HG02759 (cell line): ENCODE measurements around the gene IGFBP6.

ENCODE experiments used
- ATAC-seq: cut with Tn5 transposase; IDR thresholded peaks from one replicate; pipeline ENCODE4 v1.9.1; 2021; ENCODE audit warnings: mild to moderate bottlenecking, moderate library complexity; ENCODE audit not compliant: unreplicated experiment

Gene IGFBP6

DNA sequence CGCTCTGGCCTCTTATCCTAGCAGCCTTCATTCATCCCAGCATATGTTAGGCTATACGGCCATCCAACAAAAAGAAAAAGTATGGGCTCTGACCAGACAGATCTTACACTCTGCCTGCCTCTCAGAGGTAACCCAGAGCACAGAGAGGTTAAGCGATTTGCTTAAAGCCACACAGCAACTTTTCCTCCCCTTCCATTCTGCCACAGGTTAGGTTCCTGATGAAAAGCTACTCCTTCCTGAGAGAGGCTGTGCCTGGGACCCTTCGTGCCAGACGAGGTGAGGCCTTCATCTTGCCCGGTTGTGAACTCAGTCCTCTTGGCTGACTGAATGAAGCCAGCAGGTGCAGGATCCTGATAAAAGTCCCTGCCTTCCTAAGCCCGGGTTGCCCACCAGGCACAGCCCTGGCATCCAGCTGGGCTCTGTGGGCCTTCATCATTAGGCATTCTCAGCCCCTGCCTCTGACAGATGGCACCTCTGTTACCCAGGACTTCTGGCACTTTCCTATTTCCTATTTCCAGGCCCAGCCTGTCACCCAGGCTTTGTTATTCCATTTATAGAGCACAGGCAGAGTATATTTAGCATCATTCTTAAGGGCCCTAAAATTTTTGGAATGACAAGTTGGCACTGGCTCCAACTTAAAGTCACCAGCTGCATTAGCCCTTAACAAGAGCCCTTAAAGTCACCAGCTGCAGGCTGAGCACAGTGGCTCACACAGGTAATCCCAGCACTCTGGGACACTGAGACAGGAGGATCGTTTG, 18.6 kb downstream of the IGFBP6 start:
- no peak for ATAC-seq

- ATAC-seq: no peak
Observed at GRCh38 chr12:53118751-53119300, 21.4 kb downstream of the IGFBP6 start.

DNA sequence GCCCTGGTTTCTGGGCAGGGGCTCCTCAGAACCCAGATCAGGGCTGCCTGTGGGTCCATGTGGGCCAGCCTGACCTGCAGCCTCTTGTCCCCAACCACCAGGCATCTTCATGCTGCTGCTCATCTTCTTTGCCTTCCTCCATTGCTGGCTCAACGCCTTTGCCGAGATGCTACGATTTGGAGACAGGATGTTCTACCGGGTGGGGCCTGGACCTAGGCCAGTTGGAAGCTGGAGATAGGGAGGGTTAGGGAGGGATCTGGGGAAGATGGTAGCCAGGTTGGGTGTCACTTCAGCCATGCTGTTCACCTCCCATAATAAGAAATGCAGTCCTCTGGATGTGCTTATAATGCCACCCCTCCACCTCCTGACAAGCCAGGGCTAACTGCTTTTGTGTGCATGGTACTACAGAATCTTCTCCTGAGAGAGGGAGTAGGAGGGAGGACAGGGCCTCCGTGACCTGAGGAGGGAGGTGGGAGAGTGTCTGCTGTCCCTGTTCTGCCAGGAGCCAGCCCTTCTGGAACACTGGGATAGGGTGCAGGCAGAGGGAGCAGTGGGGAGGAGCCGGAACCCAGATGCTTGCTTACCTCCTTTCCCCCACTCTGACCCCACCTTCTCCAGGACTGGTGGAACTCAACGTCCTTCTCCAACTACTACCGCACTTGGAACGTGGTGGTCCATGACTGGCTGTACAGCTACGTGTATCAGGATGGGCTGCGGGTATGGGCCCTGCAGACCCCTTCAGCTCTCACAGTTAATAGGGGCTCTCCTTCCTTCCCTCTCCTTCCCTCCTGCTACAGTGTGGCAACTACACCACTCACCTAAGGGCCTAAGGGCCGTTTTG, 23.4 kb downstream of the IGFBP6 start:
- ATAC-seq: no peak

- no peak for ATAC-seq
Observed at GRCh38 chr12:53122961-53123468, 25.5 kb downstream of the IGFBP6 start.

GRCh38 chr12:53123578-53124351, 26.3 kb downstream of the IGFBP6 start:
- ATAC-seq: no peak

GRCh38 chr12:53124352-53124723, 26.9 kb downstream of the IGFBP6 start:
- no peak for ATAC-seq

DNA sequence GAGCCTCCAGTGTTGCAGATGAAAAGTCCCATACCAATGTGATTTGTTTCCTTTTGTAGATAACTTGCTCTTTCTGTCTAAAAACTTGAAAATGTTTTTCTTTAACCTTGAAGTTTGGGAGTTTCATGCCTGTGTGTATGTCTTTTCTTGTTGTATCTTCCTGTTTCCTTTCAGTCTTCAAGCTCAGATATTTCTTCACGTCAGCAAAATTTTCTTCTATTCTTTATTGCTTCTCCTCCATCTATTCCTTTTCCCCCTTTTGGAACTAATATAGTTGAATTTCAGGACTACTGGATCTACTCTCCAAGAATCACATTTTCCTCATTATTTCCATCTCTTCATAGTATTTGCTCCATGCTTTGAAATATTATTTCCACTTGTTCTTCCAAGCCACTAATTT, 29.7 kb downstream of the IGFBP6 start:
- no peak for ATAC-seq

DNA sequence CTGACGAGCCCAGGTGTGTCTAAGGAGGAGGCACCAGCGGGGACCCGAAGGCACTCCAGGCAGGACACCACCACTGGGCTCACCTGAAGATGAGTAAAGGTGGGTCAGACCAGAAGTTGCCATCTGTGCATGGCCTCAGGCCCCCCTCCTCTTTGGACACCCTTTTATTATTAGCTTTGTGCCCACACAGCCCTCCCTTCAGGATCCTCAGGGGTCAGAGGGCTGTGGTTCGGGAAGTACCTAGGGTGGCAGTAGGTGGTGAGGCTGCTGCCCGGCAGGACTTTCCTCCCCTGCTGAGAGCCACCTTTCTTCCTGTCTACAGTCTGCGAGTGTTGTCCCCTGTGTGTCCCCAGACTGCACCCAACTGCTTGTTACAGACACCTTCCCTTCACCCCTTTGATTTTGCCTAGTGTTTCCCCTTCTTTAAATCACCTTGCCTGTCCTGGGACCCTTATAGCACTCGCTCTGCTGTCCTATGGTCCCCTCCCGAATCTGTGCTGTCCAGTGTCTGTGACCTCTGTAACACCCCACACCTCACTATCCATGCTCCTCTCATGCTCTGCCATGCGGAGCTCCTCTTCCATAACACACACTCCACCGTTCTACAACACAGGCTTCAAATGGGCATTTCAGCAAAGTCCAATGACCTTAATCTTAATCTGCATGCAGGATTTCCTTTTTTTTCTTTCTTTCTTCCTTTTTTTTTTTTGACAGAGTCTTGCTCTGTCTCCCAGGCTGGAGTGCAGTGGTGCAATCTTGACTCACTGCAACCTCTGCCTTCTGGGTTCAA, 31.5 kb downstream of the IGFBP6 start:
- no peak for ATAC-seq

DNA sequence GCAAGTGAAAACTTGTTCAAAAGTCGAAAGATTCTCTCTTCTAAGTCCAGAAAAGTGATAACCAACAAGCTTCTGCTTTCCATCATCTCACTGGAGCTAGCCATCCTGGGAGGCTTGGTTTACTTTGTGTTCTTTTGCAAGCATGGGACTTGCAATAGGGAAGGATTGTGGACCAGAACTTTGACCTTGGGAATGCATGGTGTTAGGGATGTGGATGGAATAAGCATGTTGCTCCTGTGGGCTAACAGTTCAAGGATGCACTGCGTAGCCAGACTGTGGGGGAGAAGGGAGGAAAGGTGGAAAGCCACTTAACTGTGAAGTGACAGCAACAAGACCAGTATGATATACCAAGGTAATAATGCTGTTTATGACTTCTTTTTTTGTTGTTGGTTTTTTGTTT, 34.4 kb downstream of the IGFBP6 start:
- no peak for ATAC-seq

GRCh38 chr12:53133722-53134121, 36.3 kb downstream of the IGFBP6 start:
- no peak for ATAC-seq

DNA sequence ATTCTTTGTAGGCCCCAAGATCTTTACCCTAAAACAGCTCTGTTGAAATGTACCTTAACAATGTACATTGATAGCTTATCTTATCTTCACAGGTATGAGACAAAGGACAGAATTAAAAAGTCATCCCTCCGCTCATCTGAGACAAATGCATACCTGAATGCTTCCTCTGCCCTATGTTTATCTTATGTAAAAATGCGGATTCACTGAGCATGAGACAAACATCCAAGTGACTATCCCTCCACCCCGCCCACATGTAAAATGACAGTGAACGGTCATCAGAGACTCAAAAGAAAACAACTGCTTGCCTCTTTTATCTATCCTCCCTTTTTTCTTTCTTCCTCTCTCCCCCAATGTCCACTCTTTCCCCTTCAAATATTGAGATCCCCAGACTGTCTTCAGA, 45.9 kb downstream of the IGFBP6 start:
- ATAC-seq: no peak

DNA sequence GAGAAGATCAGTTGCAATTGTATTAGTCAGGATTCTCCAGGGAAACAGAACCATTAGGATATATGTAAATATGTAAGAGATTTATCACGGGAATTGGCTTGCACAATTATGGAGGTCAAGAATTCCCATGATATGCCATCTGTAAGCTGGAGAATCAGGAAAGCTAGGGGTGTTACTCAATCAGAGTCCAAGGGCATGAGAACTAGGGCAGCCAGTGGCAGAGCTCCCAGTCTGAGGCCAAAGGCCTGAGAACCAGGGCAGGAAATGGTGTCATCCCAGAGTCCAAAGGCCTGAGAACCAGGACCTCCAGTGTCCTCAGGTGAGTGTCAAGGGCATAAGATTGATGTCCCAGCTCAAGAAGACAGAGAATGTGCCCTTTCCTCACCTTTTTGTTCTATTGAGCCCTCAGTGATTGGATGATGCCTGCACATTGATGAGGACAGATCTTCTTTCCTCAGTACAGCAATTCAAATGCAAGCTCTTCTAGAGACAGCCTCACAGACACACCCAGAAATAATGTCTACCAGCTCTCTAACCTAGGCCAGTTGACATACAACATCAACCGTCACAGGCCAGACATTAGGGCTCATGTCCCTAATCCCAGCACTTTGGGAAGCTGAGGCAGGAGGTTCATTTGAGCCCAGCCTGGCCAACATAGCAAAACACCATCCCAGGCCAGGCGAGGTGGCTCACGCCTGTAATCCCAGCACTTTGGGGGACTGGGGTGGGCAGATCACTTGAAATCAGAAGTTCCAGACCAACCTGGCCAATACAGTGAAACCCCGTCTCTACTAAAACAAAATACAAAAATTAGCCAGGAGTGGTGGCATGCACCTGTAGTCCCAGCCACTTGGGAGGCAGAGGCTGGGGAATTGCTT, 48.2 kb downstream of the IGFBP6 start:
- ATAC-seq: no peak

- ATAC-seq: no peak
Observed at GRCh38 chr12:53147181-53147580, 49.7 kb downstream of the IGFBP6 start.

- no peak for ATAC-seq
Observed at GRCh38 chr12:53147653-53148052, 50.2 kb downstream of the IGFBP6 start.

GRCh38 chr12:53151039-53151438, 53.6 kb downstream of the IGFBP6 start:
- ATAC-seq: no peak
